Neuron (in vitro differentiated cells): ENCODE measurements around the gene GALNTL6.
"Not testable (repeated sequence)": the region's sequence is repeated elsewhere in the genome, so short reads cannot be mapped to it uniquely, and the experiment has no call there.

Experiments used
- H2AFZ ChIP-seq: one replicate; pipeline ENCODE4 v1.6.1; 2013; ENCODE audit warnings: low read depth, mild to moderate bottlenecking, inconsistent platforms, low read length, moderate library complexity
- H3K27me3 ChIP-seq: one replicate; pipeline ENCODE4 v1.6.1; 2013; ENCODE audit warnings: low read length; ENCODE audit not compliant: insufficient read depth
- H3K36me3 ChIP-seq: one replicate; pipeline ENCODE4 v1.6.1; 2013; ENCODE audit warnings: low read length; ENCODE audit not compliant: insufficient read depth
- H3K4me1 ChIP-seq: one replicate; pipeline ENCODE4 v1.6.1; 2013; ENCODE audit warnings: low read length; ENCODE audit not compliant: insufficient read depth
- H3K4me3 ChIP-seq: 2 replicates; pipeline ENCODE4 v1.5.1; 2013; ENCODE audit warnings: mild to moderate bottlenecking, low read length, moderate library complexity
- H3K9me3 ChIP-seq: one replicate; pipeline ENCODE4 v1.6.1; 2013; ENCODE audit warnings: low read length

The GALNTL6 gene

DNA sequence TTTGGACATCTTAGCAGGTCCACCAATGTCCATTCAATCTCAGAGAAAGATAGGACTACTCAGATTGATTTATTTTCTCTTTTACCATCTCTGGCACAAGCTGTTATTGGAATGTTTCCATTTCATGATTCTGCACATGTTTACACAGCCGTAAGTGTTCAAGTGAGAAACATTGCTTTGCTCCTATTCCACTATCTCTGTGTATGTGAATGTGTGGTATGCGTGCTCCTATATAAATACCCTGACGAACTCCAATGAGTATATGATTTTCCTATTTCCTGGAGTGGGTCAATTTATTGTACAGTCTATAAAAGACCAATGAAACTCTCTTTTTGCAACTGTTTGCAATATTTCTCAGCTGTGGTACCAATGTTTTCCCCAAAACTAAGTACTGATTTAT lies 1134.4 kb downstream of the GALNTL6 start:
- Histone ChIP-seq H3K4me1 (peaks cover 4% of the 10 kb centered on the region), H3K4me3 (no peak overlapping the region), H3K9me3 (no peaks in the 10 kb centered on the region), H3K27me3 (no peaks in the 10 kb centered on the region), H2AFZ (no peak overlapping the region), H3K36me3 (no peaks in the 10 kb centered on the region)

DNA sequence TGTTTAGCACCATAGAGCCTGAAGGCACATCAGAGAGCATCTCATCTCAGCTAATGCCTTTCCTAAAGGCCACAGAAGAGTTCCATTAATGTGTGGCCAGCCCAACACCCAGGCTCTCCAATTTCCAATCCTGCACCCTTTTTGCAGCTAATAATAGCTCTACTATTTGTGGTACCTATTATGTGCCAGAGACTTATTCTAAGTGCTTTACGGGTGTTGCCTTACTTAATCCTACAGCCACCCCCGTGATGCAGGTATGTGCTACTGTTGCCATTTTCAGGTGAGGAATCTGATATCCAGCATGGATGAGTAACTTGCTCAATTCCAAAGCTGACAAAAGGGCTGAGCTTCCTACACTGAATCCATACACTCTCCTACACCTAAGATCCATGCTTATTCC lies 1137.8 kb downstream of the GALNTL6 start:
- H2AFZ ChIP-seq, result no peak overlapping the region
- H3K4me1 ChIP-seq, result peaks cover 1% of the 10 kb centered on the region
- no peaks in the 10 kb centered on the region for H3K9me3 ChIP-seq
- H3K27me3 ChIP-seq, result no peaks in the 10 kb centered on the region
- no peak overlapping the region for H3K4me3 ChIP-seq
- no peaks in the 10 kb centered on the region for H3K36me3 ChIP-seq

DNA sequence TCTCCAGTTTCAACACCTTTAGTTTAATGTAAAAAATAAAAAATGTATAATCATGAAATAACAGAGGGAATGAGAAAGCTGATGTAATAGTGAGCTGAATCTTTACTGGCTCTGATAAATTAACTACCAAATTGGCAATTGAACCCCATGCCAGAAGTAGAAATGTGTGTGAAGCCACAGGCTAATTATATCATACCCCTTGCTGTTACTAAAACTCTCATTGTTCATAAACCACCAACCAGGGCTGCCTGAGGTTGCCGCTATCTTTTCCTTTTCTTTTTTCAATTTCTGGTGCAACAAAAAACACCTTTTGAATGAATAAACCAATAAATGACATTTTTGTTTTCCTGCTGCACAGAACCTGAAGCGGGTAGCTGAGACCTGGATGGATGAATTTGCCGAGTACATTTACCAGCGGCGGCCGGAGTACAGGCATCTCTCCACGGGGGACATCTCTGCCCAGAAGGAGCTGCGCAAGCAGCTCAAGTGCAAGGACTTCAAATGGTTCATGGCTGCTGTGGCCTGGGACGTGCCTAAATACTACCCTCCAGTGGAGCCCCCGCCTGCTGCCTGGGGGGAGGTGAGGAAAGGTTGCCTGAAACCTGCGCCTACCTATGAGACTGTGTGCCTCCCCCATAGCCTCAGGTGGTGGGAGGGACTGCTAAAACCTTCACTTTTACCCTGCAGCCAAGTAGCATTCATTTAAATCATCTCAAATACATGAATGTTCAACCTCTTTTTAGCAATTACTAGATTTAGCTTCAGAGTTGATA lies 1138.7 kb downstream of the GALNTL6 start:
- H3K4me3 ChIP-seq, result no peak overlapping the region
- no peaks in the 10 kb centered on the region for H3K9me3 ChIP-seq
- no peaks in the 10 kb centered on the region for H3K36me3 ChIP-seq
- H3K27me3 ChIP-seq, result no peaks in the 10 kb centered on the region
- H2AFZ ChIP-seq, result no peak overlapping the region
- no peaks in the 10 kb centered on the region for H3K4me1 ChIP-seq

- Histone ChIP-seq H3K27me3 (no peaks in the 10 kb centered on the region), H3K4me1 (no peaks in the 10 kb centered on the region), H3K4me3 (no peak overlapping the region), H3K9me3 (no peaks in the 10 kb centered on the region), H2AFZ (no peak overlapping the region), H3K36me3 (no peaks in the 10 kb centered on the region)
Observed at GRCh38 chr4:172953896-172954568, 1140.8 kb downstream of the GALNTL6 start.

DNA sequence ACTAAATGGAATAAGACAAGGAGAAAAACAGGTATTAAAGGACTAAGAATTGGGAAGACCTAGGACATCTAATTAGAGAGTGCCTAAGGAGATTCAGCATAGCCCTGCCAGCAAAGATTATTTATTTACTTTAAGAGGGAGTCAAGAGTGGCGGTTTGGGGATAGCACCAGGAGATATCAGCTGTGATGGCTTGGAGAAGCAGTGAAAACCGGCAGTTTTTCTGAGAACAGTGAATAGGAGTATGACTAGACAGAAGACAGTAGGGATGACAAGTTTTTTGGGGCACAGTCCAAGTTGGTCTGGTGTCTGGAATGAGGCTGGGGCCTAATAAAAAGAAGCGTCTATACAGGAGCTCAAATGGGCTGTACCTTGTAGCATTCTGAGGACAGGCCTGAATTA lies 1143.1 kb downstream of the GALNTL6 start:
- H3K9me3 ChIP-seq, H3K27me3 ChIP-seq, H3K4me3 ChIP-seq, H2AFZ ChIP-seq, H3K4me1 ChIP-seq, H3K36me3 ChIP-seq: not testable (repeated sequence)

DNA sequence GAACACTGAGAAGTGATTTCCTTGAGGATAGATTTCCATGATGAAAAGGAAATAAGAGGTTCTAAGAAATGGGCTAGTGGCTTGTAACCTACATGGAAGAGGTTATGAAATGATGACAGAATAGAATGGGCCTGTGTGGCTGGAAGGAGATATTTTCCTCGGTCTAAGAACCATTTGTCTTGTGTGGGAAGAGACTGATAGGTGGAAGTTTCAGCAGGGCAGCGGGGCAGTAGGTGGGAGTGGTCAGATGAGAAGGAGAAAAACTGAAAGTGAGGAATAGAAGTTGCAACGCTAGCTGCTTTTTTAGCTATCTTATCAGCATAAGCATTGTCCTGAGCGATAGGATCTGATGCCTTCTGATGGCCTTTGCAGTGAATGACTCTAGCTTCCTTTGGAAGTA lies 1144.0 kb downstream of the GALNTL6 start:
- H2AFZ ChIP-seq, result no peak overlapping the region
- H3K27me3 ChIP-seq, result no peaks in the 10 kb centered on the region
- H3K4me1 ChIP-seq, result no peaks in the 10 kb centered on the region
- H3K36me3 ChIP-seq, result no peaks in the 10 kb centered on the region
- H3K4me3 ChIP-seq, result no peak overlapping the region
- no peaks in the 10 kb centered on the region for H3K9me3 ChIP-seq

DNA sequence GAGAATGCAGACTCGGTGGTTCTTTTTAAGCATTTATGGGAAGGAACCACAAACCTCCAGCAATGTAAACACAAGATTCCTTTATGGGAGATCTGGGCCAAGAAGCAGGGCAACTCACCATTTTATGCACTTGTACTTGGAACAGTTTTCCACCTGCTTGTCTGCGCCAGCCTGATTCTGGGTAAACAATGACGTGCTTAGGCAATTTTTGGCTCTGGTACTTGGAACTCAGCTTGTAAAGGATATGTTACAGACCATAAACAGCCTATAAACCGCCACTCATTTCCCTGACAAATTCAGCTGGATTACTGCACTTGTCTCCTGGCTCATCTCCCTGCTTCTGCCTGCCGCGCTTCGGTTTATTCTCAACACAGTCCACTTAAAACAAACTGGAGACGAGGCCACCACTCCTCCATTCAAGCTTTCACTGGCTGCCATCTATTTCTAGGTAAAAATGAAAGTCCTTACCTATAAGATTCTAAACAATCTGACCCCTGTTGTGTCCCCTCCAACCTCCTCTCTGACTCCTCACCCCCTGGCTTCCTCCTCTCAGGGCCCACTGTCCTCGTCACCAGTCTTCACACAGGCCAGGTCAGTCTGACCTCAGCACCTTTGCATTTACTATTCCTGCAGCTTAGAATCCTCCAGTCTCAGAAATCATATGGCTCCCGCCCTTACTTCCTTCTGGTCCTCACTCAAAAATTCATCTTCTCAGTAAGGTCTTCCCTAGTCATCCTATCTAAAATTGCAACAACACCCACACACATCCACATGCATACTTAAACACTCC lies 1149.6 kb downstream of the GALNTL6 start:
- H3K36me3 ChIP-seq, result no peaks in the 10 kb centered on the region
- H2AFZ ChIP-seq, result no peak overlapping the region
- no peak overlapping the region for H3K4me3 ChIP-seq
- H3K27me3 ChIP-seq, result no peaks in the 10 kb centered on the region
- H3K4me1 ChIP-seq, result no peaks in the 10 kb centered on the region
- H3K9me3 ChIP-seq, result no peaks in the 10 kb centered on the region

GRCh38 chr4:172963498-172964294 lies 1150.5 kb downstream of the GALNTL6 start:
- H3K36me3 ChIP-seq, result no peaks in the 10 kb centered on the region
- no peaks in the 10 kb centered on the region for H3K4me1 ChIP-seq
- no peaks in the 10 kb centered on the region for H3K9me3 ChIP-seq
- H2AFZ ChIP-seq, result no peak overlapping the region
- H3K27me3 ChIP-seq, result no peaks in the 10 kb centered on the region
- no peak overlapping the region for H3K4me3 ChIP-seq

- H3K4me3 ChIP-seq, H3K4me1 ChIP-seq, H2AFZ ChIP-seq, H3K27me3 ChIP-seq, H3K36me3 ChIP-seq, H3K9me3 ChIP-seq: not testable (repeated sequence)
Observed at GRCh38 chr4:172970189-172970588, 1157.0 kb downstream of the GALNTL6 start.

GRCh38 chr4:172974586-172974985 lies 1161.4 kb downstream of the GALNTL6 start:
- Histone ChIP-seq H3K36me3 (no peaks in the 10 kb centered on the region), H2AFZ (no peak overlapping the region), H3K4me3 (no peak overlapping the region), H3K4me1 (no peaks in the 10 kb centered on the region), H3K9me3 (no peaks in the 10 kb centered on the region), H3K27me3 (no peaks in the 10 kb centered on the region)

GRCh38 chr4:172975651-172976229 lies 1162.5 kb downstream of the GALNTL6 start:
- Histone ChIP-seq H2AFZ (no peak overlapping the region), H3K27me3 (no peaks in the 10 kb centered on the region), H3K4me3 (no peak overlapping the region), H3K4me1 (no peaks in the 10 kb centered on the region), H3K36me3 (no peaks in the 10 kb centered on the region), H3K9me3 (no peaks in the 10 kb centered on the region)

GRCh38 chr4:172977491-172978041 lies 1164.4 kb downstream of the GALNTL6 start:
- H3K36me3 ChIP-seq, H3K4me1 ChIP-seq, H3K9me3 ChIP-seq, H2AFZ ChIP-seq, H3K4me3 ChIP-seq, H3K27me3 ChIP-seq: not testable (repeated sequence)
